ENCODE measurements around the gene SEC61B. TPM values are rescaled to one million over a fixed set of nuclear protein-coding genes. Genes with fewer than 3 reads are reported as not detected.

The SEC61B gene
- total RNA-seq, 4 donors from 2014 or later = 12.8 to 244 (median 70.1) TPM

- TF ChIP-seq, protein P1, sequence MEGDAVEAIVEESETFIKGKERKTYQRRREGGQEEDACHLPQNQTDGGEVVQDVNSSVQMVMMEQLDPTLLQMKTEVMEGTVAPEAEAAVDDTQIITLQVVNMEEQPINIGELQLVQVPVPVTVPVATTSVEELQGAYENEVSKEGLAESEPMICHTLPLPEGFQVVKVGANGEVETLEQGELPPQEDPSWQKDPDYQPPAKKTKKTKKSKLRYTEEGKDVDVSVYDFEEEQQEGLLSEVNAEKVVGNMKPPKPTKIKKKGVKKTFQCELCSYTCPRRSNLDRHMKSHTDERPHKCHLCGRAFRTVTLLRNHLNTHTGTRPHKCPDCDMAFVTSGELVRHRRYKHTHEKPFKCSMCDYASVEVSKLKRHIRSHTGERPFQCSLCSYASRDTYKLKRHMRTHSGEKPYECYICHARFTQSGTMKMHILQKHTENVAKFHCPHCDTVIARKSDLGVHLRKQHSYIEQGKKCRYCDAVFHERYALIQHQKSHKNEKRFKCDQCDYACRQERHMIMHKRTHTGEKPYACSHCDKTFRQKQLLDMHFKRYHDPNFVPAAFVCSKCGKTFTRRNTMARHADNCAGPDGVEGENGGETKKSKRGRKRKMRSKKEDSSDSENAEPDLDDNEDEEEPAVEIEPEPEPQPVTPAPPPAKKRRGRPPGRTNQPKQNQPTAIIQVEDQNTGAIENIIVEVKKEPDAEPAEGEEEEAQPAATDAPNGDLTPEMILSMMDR (IDR thresholded peaks at IDR 0.05) = no peak
- TF ChIP-seq POLR2A (IDR thresholded peaks at IDR 0.05) = no peak
- Histone ChIP-seq H3K36me3 (no peaks in the 10 kb centered on the region), H3K4me1 (no peaks in the 10 kb centered on the region), H3K27ac (no peak overlapping the region), H3K9me3 (no peaks in the 10 kb centered on the region), H3K27me3 (no peaks in the 10 kb centered on the region), H3K4me3 (no peak overlapping the region)
- DNase-seq = no peak
- intact Hi-C loops (cut with DNase I; ENCODE audit: low total_unique reads) = no loop called here
These were observed 36.1 kb upstream of the SEC61B start for GRCh38 chr9:99185934-99186333.

GRCh38 chr9:99187311-99187710, 34.8 kb upstream of the SEC61B start:
- H3K36me3 ChIP-seq = no peaks in the 10 kb centered on the region

DNA sequence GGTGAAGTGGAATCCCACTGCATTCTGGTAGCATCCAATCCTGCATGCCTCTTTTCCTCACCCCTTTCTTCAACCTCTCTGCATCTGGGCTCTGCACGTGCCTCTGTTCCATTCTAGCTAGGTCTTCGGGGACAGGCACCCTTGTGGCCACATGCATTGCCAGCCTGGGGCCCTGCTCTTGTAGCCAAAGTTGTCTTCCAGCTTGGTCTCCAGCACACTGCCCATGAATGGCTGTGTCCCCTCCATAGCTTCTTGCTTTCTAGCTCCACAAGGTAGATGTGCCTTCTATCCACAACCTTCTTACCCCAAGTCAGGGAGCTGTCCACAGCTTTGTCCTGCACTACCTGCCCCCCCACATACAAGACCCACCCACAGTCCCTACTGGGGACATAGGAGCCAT, 32.9 kb upstream of the SEC61B start:
- Histone ChIP-seq H3K9me3 (no peaks in the 10 kb centered on the region), H3K4me3 (no peak overlapping the region), H3K27ac (no peak overlapping the region), H3K4me1 (no peaks in the 10 kb centered on the region), H3K36me3 (no peaks in the 10 kb centered on the region), H3K27me3 (no peaks in the 10 kb centered on the region)
- no peak for DNase-seq
- TF ChIP-seq, protein P1 (IDR thresholded peaks at IDR 0.05) = no peak
- TF ChIP-seq POLR2A (IDR thresholded peaks at IDR 0.05) = no peak
- intact Hi-C loops (cut with DNase I; ENCODE audit: low total_unique reads) = no loop called here

More at GRCh38 chr9:99187311-99187710, 34.8 kb upstream of the SEC61B start:
- intact Hi-C loops (cut with DNase I; ENCODE audit: low total_unique reads) = no loop called here
- H3K9me3 ChIP-seq = no peaks in the 10 kb centered on the region
- no peaks in the 10 kb centered on the region for H3K4me1 ChIP-seq
- H3K4me3 ChIP-seq = no peak overlapping the region
- no peak for DNase-seq
- TF ChIP-seq, protein P1 (IDR thresholded peaks at IDR 0.05) = no peak
- no peak for TF ChIP-seq POLR2A (IDR thresholded peaks at IDR 0.05)
- no peaks in the 10 kb centered on the region for H3K27me3 ChIP-seq
- no peak overlapping the region for H3K27ac ChIP-seq

GRCh38 chr9:99189887-99190596, 32.0 kb upstream of the SEC61B start:
- H3K27ac ChIP-seq = no peak overlapping the region
- TF ChIP-seq, protein P1 (IDR thresholded peaks at IDR 0.05) = no peak
- TF ChIP-seq POLR2A (IDR thresholded peaks at IDR 0.05) = no peak
- no peaks in the 10 kb centered on the region for H3K27me3 ChIP-seq
- no peaks in the 10 kb centered on the region for H3K36me3 ChIP-seq
- no peak overlapping the region for H3K4me3 ChIP-seq
- DNase-seq = no peak
- no peaks in the 10 kb centered on the region for H3K4me1 ChIP-seq
- no peaks in the 10 kb centered on the region for H3K9me3 ChIP-seq
- intact Hi-C loops (cut with DNase I; ENCODE audit: low total_unique reads) = no loop called here

DNA sequence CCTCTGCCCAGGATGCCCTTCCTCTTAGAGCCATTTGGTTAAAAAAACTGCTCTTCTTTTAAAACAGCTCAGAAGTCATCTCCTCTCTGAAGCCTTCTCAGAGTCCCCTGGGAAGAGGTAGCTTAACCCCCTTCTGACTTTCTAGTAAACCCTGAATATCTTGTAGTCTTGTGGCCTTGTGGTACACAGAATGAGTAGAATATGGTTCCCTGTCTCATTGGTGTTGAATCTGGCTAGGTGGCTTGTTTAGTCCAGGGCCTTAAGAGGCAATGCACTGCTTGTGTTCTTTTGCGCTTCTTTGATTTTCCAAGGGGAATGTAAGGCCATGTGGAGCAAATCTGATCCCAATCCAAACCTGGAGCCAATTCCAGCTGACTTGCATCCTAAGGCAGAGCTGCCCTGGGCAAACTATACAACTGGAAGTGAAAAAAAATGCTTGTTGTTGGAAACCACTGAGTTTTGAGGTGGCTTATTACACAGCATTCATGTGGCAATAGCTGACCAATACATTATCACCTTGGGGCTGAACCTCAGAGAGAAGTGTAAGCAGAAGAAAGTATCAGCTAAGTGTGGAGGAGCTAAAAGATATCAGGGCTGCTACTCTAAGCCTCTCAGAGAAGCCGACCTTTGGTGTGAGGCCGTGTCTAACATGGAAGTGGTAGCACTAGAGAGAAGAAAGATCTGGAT, 31.3 kb upstream of the SEC61B start:
- H3K36me3 ChIP-seq = no peaks in the 10 kb centered on the region
- H3K4me1 ChIP-seq = no peaks in the 10 kb centered on the region
- TF ChIP-seq, protein P1 (IDR thresholded peaks at IDR 0.05) = no peak
- TF ChIP-seq POLR2A (IDR thresholded peaks at IDR 0.05) = no peak
- no peaks in the 10 kb centered on the region for H3K27me3 ChIP-seq
- H3K4me3 ChIP-seq = no peak overlapping the region
- no peak for DNase-seq
- H3K9me3 ChIP-seq = no peaks in the 10 kb centered on the region
- H3K27ac ChIP-seq = no peak overlapping the region
- intact Hi-C loops (cut with DNase I; ENCODE audit: low total_unique reads) = no loop called here

Data from uterus (tissue), 4 donors.